ENCODE data around the gene RHBDF1.

The RHBDF1 gene

GRCh38 chr16:71540-72401 is 660 bp downstream of the RHBDF1 start:
- DNase-seq: peak; percentile 37

- DNase-seq: no peak
Measured at GRCh38 chr16:71210-71539, 1.3 kb downstream of the RHBDF1 start.

- DNase-seq: peak; percentile 67
Measured at GRCh38 chr16:69181-69580, 3.2 kb downstream of the RHBDF1 start.

GRCh38 chr16:67884-68789 is 4.3 kb downstream of the RHBDF1 start:
- no peak for DNase-seq

- no peak for DNase-seq
Measured at GRCh38 chr16:67183-67791, 5.1 kb downstream of the RHBDF1 start.

- DNase-seq: no peak
Measured at GRCh38 chr16:66309-67182, 5.9 kb downstream of the RHBDF1 start.

GRCh38 chr16:65745-66144 is 6.7 kb downstream of the RHBDF1 start:
- peak; percentile 86 for DNase-seq

- no peak for DNase-seq
Measured at GRCh38 chr16:64914-65255, 7.5 kb downstream of the RHBDF1 start.

GRCh38 chr16:63998-64913 is 8.2 kb downstream of the RHBDF1 start:
- no peak for DNase-seq

- no peak for DNase-seq
Measured at GRCh38 chr16:63466-63865, 9.0 kb downstream of the RHBDF1 start.

GRCh38 chr16:62968-63391 is 9.5 kb downstream of the RHBDF1 start:
- no peak for DNase-seq

- no peak for DNase-seq
Measured at GRCh38 chr16:62283-62967, 10.0 kb downstream of the RHBDF1 start.

- DNase-seq: no peak
Measured at GRCh38 chr16:61879-62281, 10.6 kb downstream of the RHBDF1 start.

- peak; percentile 30 for DNase-seq
Measured at GRCh38 chr16:60929-61878, 11.2 kb downstream of the RHBDF1 start.

- DNase-seq: no peak
Measured at GRCh38 chr16:60166-60565, 12.3 kb downstream of the RHBDF1 start.

GRCh38 chr16:59440-60059 is 12.9 kb downstream of the RHBDF1 start:
- no peak for DNase-seq

- DNase-seq: no peak
Measured at GRCh38 chr16:58491-59439, 13.7 kb downstream of the RHBDF1 start.

- no peak for DNase-seq
Measured at GRCh38 chr16:57711-58110, 14.7 kb downstream of the RHBDF1 start.

Measured in NCI-H82 (cell line).